Activated naive CD4-positive, alpha-beta T cell treated with anti-CD3 and anti-CD28 coated beads, Interleukin-2, amount 10 ng/mL, durations not matched to agents 5 hours and 36 hours (primary cell): ENCODE data around the gene TNKS1BP1. TPM values are rescaled to one million over a fixed set of nuclear protein-coding genes. Genes with fewer than 3 reads are reported as not detected.

Experiments used
- total RNA-seq, 2 experiments: library from RNA; stranded (reverse); gene quantifications; one replicate each; pipeline ENCODE4 v1.2.3, GENCODE V29; 2021

TNKS1BP1 gene
- total RNA-seq = 10 to 100 TPM; 11.6 to 13.5 TPM

GRCh38 chr11:57324886-57325734 is at the start of gene TNKS1BP1:
TNKS1BP1 (minus strand) TSS chr11:57324952; CDS start chr11:57321885, 3,067 bp downstream.

GRCh38 chr11:57338142-57338541 is 13.4 kb upstream of the TNKS1BP1 start, which contains the start of gene P2RX3:
P2RX3 (plus strand) TSS chr11:57338352; CDS start chr11:57338551, 199 bp downstream.

GRCh38 chr11:57335343-57336110 is 10.8 kb upstream of the TNKS1BP1 start, which contains the start of gene SSRP1:
SSRP1 (minus strand) TSS chr11:57335892; CDS start chr11:57335121, 771 bp downstream.

Other genes with a start within 250 kb of the TNKS1BP1 start
- not detected for gene LRRC55, start 143.0 kb downstream of the TNKS1BP1 start, total RNA-seq
- not detected for gene APLNR, start 87.7 kb downstream of the TNKS1BP1 start, total RNA-seq
- 100 to 1,000 TPM; 122 to 125 TPM for gene SSRP1, start 10.9 kb upstream of the TNKS1BP1 start, total RNA-seq
- not detected for gene P2RX3, start 13.4 kb upstream of the TNKS1BP1 start, total RNA-seq
- gene PRG3, start 56.2 kb upstream of the TNKS1BP1 start, total RNA-seq = not detected
- under 1 TPM; 0.30 to 0.31 TPM for gene PRG2, start 65.7 kb upstream of the TNKS1BP1 start, total RNA-seq
- 10 to 100 TPM; 70.4 to 77.6 TPM for gene SLC43A3, start 102.2 kb upstream of the TNKS1BP1 start, total RNA-seq
- under 1 TPM; 0.30 to 0.60 TPM for gene RTN4RL2, start 135.6 kb upstream of the TNKS1BP1 start, total RNA-seq
- gene SLC43A1, start 190.8 kb upstream of the TNKS1BP1 start, total RNA-seq = 10 to 100 TPM; 29.8 to 31.1 TPM
- gene TIMM10, start 205.8 kb upstream of the TNKS1BP1 start, total RNA-seq = 10 to 100 TPM; 58.0 to 62.5 TPM
- not detected for gene SMTNL1, start 212.6 kb upstream of the TNKS1BP1 start, total RNA-seq
- gene UBE2L6, start 242.7 kb upstream of the TNKS1BP1 start, total RNA-seq = 100 to 1,000 TPM; 199 to 202 TPM